GM11168 (cell line): ENCODE results near the gene WASL.
"Not testable (repeated sequence)": the region's sequence is repeated elsewhere in the genome, so short reads cannot be mapped to it uniquely, and the experiment has no call there.

ENCODE experiments used
- in situ Hi-C: fragments of 300-500 bp; cut with MboI; formaldehyde crosslinking; loops from one replicate; pipeline ENCODE4 v1.12.0; 2022; ENCODE audit warnings: low sequenced_read_pairs; ENCODE audit not compliant: unreplicated experiment

WASL gene

GRCh38 chr7:123637878-123638277, 110.9 kb downstream of the WASL start:
- in situ Hi-C loops = no loop called here

GRCh38 chr7:123637203-123637602, 111.6 kb downstream of the WASL start:
- in situ Hi-C loops = no loop called here

GRCh38 chr7:123635551-123636359, 113.0 kb downstream of the WASL start:
- in situ Hi-C loops = no loop called here

GRCh38 chr7:123634011-123634573, 114.7 kb downstream of the WASL start:
- in situ Hi-C loops = not testable (repeated sequence)

- in situ Hi-C loops = no loop called here
These were observed 115.2 kb downstream of the WASL start for GRCh38 chr7:123633553-123633952.

- in situ Hi-C loops = no loop called here
These were observed 116.0 kb downstream of the WASL start for GRCh38 chr7:123632808-123633207.
